ENCODE data around the gene GABBR2.

The GABBR2 gene

GRCh38 chr9:98602839-98603500 lies 105.8 kb downstream of the GABBR2 start:
- Histone ChIP-seq H3K4me1 (ENCODE audit: low read length) (no peaks in the 10 kb centered on the region), H3K9me3 (replicated peaks; ENCODE audit: insufficient read depth, low read length) (no peaks in the 10 kb centered on the region), H3K27ac (ENCODE audit: low read length) (no peak overlapping the region), H3K36me3 (replicated peaks; ENCODE audit: insufficient read depth, low read length) (no peaks in the 10 kb centered on the region), H3F3A (ENCODE audit: insufficient read depth, low read length) (no peaks in the 10 kb centered on the region), H3K4me3 (ENCODE audit: low read length) (no peak overlapping the region), H4K20me1 (ENCODE audit: insufficient read depth, low read length) (no peaks in the 10 kb centered on the region), H2AFZ (ENCODE audit: low read length) (no peak overlapping the region), H3K79me2 (ENCODE audit: low read length) (no peaks in the 10 kb centered on the region), H3K9me2 (replicated peaks; ENCODE audit: insufficient read depth, low read length) (no peaks in the 10 kb centered on the region), H3K27me3 (replicated peaks; ENCODE audit: insufficient read depth, low read length) (no peaks in the 10 kb centered on the region), H3K9ac (ENCODE audit: low read length) (no peak overlapping the region), H3K4me2 (ENCODE audit: low read depth, low read length) (no peak overlapping the region)
- no peak for DNase-seq
- TF ChIP-seq EZH2phosphoT487 (IDR thresholded peaks at IDR 0.05; ENCODE audit: low read length) (no peak), CTCF (IDR thresholded peaks at IDR 0.05; ENCODE audit: low read length) (no peak), EZH2 (optimal IDR thresholded peaks at IDR 0.05; ENCODE audit: low read depth, low read length) (no peak)

GRCh38 chr9:98600631-98601030 lies 108.1 kb downstream of the GABBR2 start:
- H3K36me3 ChIP-seq (replicated peaks; ENCODE audit: insufficient read depth, low read length), result no peaks in the 10 kb centered on the region
- no peak overlapping the region for H3K9ac ChIP-seq (ENCODE audit: low read length)
- H3K27me3 ChIP-seq (replicated peaks; ENCODE audit: insufficient read depth, low read length), result no peaks in the 10 kb centered on the region
- TF ChIP-seq EZH2phosphoT487 (IDR thresholded peaks at IDR 0.05; ENCODE audit: low read length), result no peak
- TF ChIP-seq EZH2 (optimal IDR thresholded peaks at IDR 0.05; ENCODE audit: low read depth, low read length), result no peak
- no peak for TF ChIP-seq CTCF (IDR thresholded peaks at IDR 0.05; ENCODE audit: low read length)
- no peaks in the 10 kb centered on the region for H3F3A ChIP-seq (ENCODE audit: insufficient read depth, low read length)
- no peak overlapping the region for H3K27ac ChIP-seq (ENCODE audit: low read length)
- no peaks in the 10 kb centered on the region for H3K9me2 ChIP-seq (replicated peaks; ENCODE audit: insufficient read depth, low read length)
- no peak overlapping the region for H3K4me3 ChIP-seq (ENCODE audit: low read length)
- no peaks in the 10 kb centered on the region for H4K20me1 ChIP-seq (ENCODE audit: insufficient read depth, low read length)
- no peak for DNase-seq
- no peaks in the 10 kb centered on the region for H3K79me2 ChIP-seq (ENCODE audit: low read length)
- no peaks in the 10 kb centered on the region for H3K9me3 ChIP-seq (replicated peaks; ENCODE audit: insufficient read depth, low read length)
- H3K4me1 ChIP-seq (ENCODE audit: low read length), result no peaks in the 10 kb centered on the region
- H3K4me2 ChIP-seq (ENCODE audit: low read depth, low read length), result no peak overlapping the region
- H2AFZ ChIP-seq (ENCODE audit: low read length), result no peak overlapping the region

- no peak for TF ChIP-seq EZH2 (optimal IDR thresholded peaks at IDR 0.05; ENCODE audit: low read depth, low read length)
- TF ChIP-seq CTCF (IDR thresholded peaks at IDR 0.05; ENCODE audit: low read length), result no peak
- no peak for TF ChIP-seq EZH2phosphoT487 (IDR thresholded peaks at IDR 0.05; ENCODE audit: low read length)
- Histone ChIP-seq H3K4me2 (ENCODE audit: low read depth, low read length) (no peak overlapping the region), H3F3A (ENCODE audit: insufficient read depth, low read length) (no peaks in the 10 kb centered on the region), H3K4me3 (ENCODE audit: low read length) (no peak overlapping the region), H3K9me2 (replicated peaks; ENCODE audit: insufficient read depth, low read length) (no peaks in the 10 kb centered on the region), H3K36me3 (replicated peaks; ENCODE audit: insufficient read depth, low read length) (no peaks in the 10 kb centered on the region), H3K4me1 (ENCODE audit: low read length) (no peaks in the 10 kb centered on the region), H2AFZ (ENCODE audit: low read length) (no peak overlapping the region), H3K27me3 (replicated peaks; ENCODE audit: insufficient read depth, low read length) (no peaks in the 10 kb centered on the region), H3K9ac (ENCODE audit: low read length) (no peak overlapping the region), H3K27ac (ENCODE audit: low read length) (no peak overlapping the region), H4K20me1 (ENCODE audit: insufficient read depth, low read length) (no peaks in the 10 kb centered on the region), H3K79me2 (ENCODE audit: low read length) (no peaks in the 10 kb centered on the region), H3K9me3 (replicated peaks; ENCODE audit: insufficient read depth, low read length) (no peaks in the 10 kb centered on the region)
- DNase-seq, result no peak
These were observed 109.0 kb downstream of the GABBR2 start for GRCh38 chr9:98599566-98600216.

Measured in MM.1S (cell line).